Islet precursor cell (in vitro differentiated cells): ENCODE data around the gene MAPT.
"Not testable (repeated sequence)": the region's sequence is repeated elsewhere in the genome, so short reads cannot be mapped to it uniquely, and the experiment has no call there.

Experiments used
- DNase-seq: peaks from one replicate; pipeline ENCODE4 v3.0.0-alpha.2; 2018

MAPT gene

GRCh38 chr17:45902892-45903346 lies 8.6 kb downstream of the MAPT start:
- peak; percentile 90 for DNase-seq

- no peak for DNase-seq
Measured at GRCh38 chr17:45904866-45905265, 10.5 kb downstream of the MAPT start.

- DNase-seq, result no peak
Measured at GRCh38 chr17:45905814-45906213, 11.5 kb downstream of the MAPT start.

GRCh38 chr17:45906237-45906636 lies 11.9 kb downstream of the MAPT start:
- DNase-seq, result no peak

DNA sequence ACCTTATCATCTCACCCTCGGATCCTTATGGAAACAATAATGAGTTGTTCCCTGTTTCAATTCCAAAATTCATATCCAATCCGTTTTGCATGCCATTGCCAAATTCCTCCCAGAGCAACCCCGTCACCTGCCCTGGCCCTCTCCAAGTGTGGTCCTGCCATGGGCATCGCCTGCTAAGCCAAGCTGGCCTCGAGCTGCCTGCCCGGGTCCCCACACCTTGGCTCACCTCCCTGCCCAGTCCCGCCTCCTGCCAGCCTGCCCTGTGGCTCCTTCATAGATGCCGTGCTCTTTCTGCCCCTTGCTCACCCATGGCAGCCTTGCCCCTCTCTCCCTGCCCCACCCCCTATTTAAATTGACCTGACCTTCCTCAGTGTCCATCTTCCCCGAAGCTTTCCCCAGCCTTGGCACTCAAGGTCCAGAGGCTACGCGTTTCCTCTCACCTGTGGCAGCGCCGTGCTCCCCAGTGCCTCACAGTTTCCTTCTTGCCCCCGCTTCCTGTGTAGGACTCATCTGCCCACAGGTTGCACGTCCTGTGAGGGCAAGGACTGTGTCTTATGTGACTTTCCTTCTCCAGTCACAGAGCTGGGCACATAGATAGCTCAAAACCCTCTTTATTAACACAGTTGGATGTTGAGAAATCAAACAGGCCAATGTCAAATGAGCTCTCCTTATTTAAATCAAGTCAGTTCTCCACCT lies 12.7 kb downstream of the MAPT start:
- DNase-seq, result no peak

GRCh38 chr17:45907750-45908395 lies 13.5 kb downstream of the MAPT start:
- no peak for DNase-seq

- DNase-seq, result no peak
Measured at GRCh38 chr17:45908460-45908859, 14.1 kb downstream of the MAPT start.

GRCh38 chr17:45908935-45909334 lies 14.6 kb downstream of the MAPT start:
- DNase-seq, result no peak

DNA sequence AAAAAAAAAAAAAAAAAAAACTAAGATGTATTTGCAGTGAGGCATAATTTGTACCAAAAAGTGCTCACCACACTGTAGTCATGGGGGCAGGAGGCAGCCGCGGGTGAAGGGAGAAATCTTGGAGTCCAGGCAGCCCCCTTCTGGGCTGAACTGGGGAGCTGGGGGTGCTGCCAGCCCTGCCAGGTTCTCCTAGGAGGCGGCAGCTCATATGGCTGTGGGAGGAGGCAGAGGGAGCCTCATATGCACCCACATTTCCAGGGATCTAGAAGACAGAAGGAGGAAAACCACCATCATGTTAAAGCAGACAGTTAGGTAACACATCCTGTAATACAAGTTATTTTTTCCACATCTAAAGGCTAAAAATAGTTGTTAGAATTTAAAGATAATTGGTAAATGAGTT lies 16.3 kb downstream of the MAPT start:
- DNase-seq, result no peak

- DNase-seq, result no peak
Measured at GRCh38 chr17:45912319-45912718, 18.0 kb downstream of the MAPT start.

- not testable (repeated sequence) for DNase-seq
Measured at GRCh38 chr17:45913030-45913429, 18.7 kb downstream of the MAPT start.

GRCh38 chr17:45914047-45914717 lies 19.8 kb downstream of the MAPT start:
- no peak for DNase-seq

DNA sequence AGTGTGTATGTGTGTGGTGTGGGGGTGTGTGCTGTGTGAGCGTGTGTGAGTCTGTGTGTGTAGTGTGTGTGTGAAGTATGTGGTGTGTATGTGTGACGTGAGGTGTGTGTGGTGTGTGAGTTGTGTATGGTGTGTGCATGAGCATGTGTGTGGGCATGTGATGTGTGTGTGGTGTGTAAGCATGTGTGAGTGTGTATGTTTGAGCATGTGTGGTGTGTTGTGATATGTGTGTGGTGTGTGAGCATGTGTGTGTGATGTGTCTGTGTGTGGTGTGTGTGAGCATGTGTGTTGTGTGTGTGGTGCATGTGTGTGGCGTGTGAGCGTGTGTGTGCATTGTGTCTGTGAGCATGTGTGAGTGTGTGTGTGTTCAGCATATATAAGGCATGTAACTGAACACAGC lies 20.9 kb downstream of the MAPT start:
- no peak for DNase-seq

GRCh38 chr17:45917081-45917480 lies 22.7 kb downstream of the MAPT start:
- no peak for DNase-seq

DNA sequence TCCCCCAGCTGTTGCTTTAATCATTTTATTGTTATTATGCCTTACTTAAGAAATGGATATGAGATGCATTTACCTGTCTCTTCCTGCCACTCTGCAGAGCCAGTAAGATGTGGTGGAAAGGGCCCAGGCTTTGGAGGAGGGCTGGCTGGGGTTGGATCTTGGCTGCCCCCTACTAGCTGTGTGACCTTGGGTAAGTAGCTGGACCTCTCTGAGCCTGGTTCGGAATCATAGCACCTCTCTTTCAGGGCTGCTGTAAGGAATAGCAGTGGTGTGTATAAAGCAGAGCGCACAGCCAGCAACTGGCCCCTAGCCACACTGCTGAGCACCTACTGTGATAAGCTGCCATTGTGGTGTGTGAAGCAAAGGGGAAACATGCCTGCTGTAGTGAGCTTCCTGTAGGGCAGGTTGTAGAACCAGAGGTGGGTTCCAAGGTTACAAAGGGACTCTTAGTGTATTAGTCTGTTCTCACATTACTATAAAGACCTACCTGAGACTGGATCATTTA lies 23.9 kb downstream of the MAPT start:
- no peak for DNase-seq

DNA sequence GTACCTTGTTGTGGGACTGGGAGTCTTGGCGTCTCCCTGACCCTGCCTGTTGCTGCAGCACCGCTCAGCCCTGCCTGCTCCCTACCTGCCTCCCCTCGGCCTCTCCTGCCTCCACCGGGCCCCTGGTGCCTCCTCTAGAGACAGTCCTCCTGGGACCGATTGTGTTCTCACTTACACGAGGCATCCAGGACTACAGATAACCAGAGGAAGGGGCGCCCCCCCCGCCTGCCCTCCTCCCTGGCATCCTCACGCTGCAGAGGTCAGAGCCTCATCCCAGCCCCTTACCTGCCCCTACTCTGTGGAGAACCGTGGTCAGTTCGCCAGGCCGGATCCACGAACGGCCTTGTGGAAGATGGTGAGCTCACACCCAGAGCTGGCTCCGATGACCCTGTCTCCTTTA lies 24.8 kb downstream of the MAPT start:
- DNase-seq, result no peak

- no peak for DNase-seq
Measured at GRCh38 chr17:45920083-45920482, 25.7 kb downstream of the MAPT start.

GRCh38 chr17:45923511-45924268 lies 29.3 kb downstream of the MAPT start:
- no peak for DNase-seq

- DNase-seq, result no peak
Measured at GRCh38 chr17:45924332-45924820, 30.0 kb downstream of the MAPT start.

DNA sequence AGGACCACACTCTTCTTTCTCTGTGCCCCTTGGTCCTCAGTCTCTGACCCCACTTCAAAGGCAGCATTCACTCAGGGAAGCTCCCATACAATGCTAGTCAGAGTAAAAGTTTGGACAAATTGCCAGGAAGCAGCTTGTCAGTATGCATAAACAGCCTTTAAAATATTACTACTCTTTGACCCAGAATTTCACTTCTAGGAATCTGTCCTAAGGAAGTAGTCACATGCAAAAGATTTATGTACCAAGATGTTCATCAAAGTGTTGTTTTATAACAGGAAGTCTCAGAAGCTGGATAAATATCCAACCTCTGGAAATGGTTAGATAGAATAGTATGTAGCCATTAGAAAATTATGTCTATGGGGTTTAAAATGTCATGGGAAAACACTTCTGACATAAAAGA lies 31.0 kb downstream of the MAPT start:
- no peak for DNase-seq

GRCh38 chr17:45927247-45927646 lies 32.9 kb downstream of the MAPT start:
- no peak for DNase-seq

DNA sequence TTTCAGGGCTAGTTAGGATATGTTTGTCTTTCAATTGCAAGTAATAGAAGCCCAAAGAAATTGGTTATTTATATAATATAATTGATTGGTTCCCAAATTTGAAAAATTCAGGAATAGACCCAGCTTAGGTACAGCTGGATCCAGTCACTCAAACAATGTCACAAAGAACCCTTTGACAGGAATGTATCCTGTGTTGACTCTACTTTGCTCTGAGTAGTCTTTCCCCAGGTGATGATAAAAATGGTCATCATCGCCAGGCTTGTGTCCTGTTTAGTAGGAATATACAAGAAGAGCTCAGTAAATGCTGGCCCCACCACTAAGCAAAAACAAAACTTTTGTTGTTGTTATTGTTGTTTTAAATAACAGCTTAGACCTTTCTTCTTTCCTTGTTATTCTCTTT lies 35.0 kb downstream of the MAPT start:
- DNase-seq, result no peak

GRCh38 chr17:45930420-45930951 lies 36.1 kb downstream of the MAPT start:
- DNase-seq, result no peak
